ENCODE measurements around the gene MCM3. TPM values are rescaled to one million over a fixed set of nuclear protein-coding genes. Genes with fewer than 3 reads are reported as not detected.

Gene MCM3
- total RNA-seq, 1 donor: 49.7 TPM

GRCh38 chr6:52288841-52289240 is 4.3 kb upstream of the MCM3 start:
- no peak for DNase-seq (ENCODE audit: low read depth)
- TF ChIP-seq CTCF (IDR thresholded peaks at IDR 0.05; ENCODE audit: insufficient read depth, low read depth, low read length): no peak

GRCh38 chr6:52288216-52288615 is 3.7 kb upstream of the MCM3 start:
- no peak overlapping the region for H3K4me3 ChIP-seq (ENCODE audit: low read depth, low read length)
- DNase-seq (ENCODE audit: low read depth): no peak
- TF ChIP-seq CTCF (IDR thresholded peaks at IDR 0.05; ENCODE audit: insufficient read depth, low read depth, low read length): no peak

More at GRCh38 chr6:52288841-52289240, 4.3 kb upstream of the MCM3 start:
- no peak overlapping the region for H3K4me3 ChIP-seq (ENCODE audit: low read depth, low read length)

GRCh38 chr6:52286798-52287432 is 2.4 kb upstream of the MCM3 start:
- DNase-seq (ENCODE audit: low read depth): peak; percentile 74
- peak; percentile 95 for TF ChIP-seq CTCF (IDR thresholded peaks at IDR 0.05; ENCODE audit: insufficient read depth, low read depth, low read length)
- no peak overlapping the region for H3K4me3 ChIP-seq (ENCODE audit: low read depth, low read length)

- peak; percentile 21 for TF ChIP-seq CTCF (IDR thresholded peaks at IDR 0.05; ENCODE audit: insufficient read depth, low read depth, low read length)
- peak overlapping the region; percentile 89 for H3K4me3 ChIP-seq (ENCODE audit: low read depth, low read length)
- DNase-seq (ENCODE audit: low read depth): peak; percentile 20
Measured at GRCh38 chr6:52285177-52286068, 881 bp upstream of the MCM3 start.

- no peak for DNase-seq (ENCODE audit: low read depth)
- no peak for TF ChIP-seq CTCF (IDR thresholded peaks at IDR 0.05; ENCODE audit: insufficient read depth, low read depth, low read length)
- H3K4me3 ChIP-seq (ENCODE audit: low read depth, low read length): peak overlapping the region; percentile 89
Measured at GRCh38 chr6:52284131-52284459, 447 bp downstream of the MCM3 start.

GRCh38 chr6:52283111-52283510 is 1.4 kb downstream of the MCM3 start:
- H3K4me3 ChIP-seq (ENCODE audit: low read depth, low read length): peak overlapping the region; percentile 89
- no peak for DNase-seq (ENCODE audit: low read depth)
- TF ChIP-seq CTCF (IDR thresholded peaks at IDR 0.05; ENCODE audit: insufficient read depth, low read depth, low read length): no peak
